ENCODE measurements around the gene RNU1-3. TPM values are rescaled to one million over a fixed set of nuclear protein-coding genes. Genes with fewer than 3 reads are reported as not detected.
A peak's percentile ranks its signal among the peaks of the same experiment; 100 is the strongest.

RNU1-3 gene
- total and polyA plus RNA-seq, 2 of the 8 experiments (the other 6 are each of a cell fraction or from before 2014, with no cell fraction given) = 145 to 1,303 TPM

DNA sequence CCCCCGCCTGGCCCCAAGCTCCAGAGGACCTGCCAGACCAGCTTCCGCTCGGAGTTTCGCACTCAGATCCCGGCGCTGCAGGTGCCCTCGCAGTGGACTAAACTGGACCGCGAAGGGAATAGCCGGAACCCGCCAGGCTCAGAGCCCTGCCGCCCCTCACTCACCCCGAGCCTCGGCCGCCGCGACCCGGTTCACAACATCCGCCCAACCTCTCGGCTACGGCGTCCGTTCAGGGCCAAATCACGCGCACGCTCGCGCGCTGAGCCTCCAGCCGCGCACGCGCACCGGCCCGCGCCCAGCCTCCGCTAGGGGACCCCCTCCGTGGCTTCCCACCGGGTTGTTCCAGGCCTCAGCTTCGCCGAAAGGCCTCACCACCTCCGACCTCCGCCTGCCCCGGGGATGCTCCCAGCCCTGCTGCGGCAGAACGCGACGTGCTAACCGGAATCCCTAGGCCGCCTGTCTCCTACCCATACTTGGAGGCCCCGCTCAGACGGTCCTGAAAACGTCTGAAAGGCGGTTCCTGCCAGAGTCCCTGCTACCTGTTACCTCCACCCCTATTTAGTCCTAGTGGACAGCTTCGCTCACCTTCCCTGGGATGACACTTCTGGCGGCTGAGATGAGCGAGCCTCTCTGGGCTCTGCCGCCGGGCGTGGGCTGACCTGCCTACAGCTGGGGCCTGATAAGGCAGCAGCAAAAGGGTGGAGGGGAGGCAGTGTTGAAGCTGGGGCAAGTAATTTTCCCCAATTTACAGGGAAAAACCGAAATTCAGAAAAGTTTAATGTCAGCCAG, 22.1 kb downstream of the RNU1-3 start (continued):
- TF ChIP-seq, protein P1, sequence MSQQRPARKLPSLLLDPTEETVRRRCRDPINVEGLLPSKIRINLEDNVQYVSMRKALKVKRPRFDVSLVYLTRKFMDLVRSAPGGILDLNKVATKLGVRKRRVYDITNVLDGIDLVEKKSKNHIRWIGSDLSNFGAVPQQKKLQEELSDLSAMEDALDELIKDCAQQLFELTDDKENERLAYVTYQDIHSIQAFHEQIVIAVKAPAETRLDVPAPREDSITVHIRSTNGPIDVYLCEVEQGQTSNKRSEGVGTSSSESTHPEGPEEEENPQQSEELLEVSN (IDR thresholded peaks at IDR 0.05) = peak; percentile 91
- TF ChIP-seq RNF2 (IDR thresholded peaks at IDR 0.05; ENCODE audit: borderline replicate concordance, low read depth, low read length, missing control alignments, poor library complexity, severe bottlenecking) = peak; percentile 18
- peak; percentile 72 for TF ChIP-seq JUN (IDR thresholded peaks at IDR 0.05; ENCODE audit: low read depth, low read length)
- TF ChIP-seq PHF8 (conservative IDR thresholded peaks at IDR 0.05; ENCODE audit: low read depth, low read length) = peak; percentile 95
- peak; percentile 74; the same call in 1 of the 2 replicates for TF ChIP-seq TEAD4 (IDR thresholded peaks at IDR 0.05; ENCODE audit: low read depth, low read length)
- TF ChIP-seq, protein P2, sequence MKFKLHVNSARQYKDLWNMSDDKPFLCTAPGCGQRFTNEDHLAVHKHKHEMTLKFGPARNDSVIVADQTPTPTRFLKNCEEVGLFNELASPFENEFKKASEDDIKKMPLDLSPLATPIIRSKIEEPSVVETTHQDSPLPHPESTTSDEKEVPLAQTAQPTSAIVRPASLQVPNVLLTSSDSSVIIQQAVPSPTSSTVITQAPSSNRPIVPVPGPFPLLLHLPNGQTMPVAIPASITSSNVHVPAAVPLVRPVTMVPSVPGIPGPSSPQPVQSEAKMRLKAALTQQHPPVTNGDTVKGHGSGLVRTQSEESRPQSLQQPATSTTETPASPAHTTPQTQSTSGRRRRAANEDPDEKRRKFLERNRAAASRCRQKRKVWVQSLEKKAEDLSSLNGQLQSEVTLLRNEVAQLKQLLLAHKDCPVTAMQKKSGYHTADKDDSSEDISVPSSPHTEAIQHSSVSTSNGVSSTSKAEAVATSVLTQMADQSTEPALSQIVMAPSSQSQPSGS (IDR thresholded peaks at IDR 0.05; ENCODE audit: low read length) = peak; percentile 81; the same call in 1 of the 2 replicates
- TF ChIP-seq NRF1 (IDR thresholded peaks at IDR 0.05; ENCODE audit: low read depth, low read length) = peak; percentile 95
- TF ChIP-seq POLR2A (IDR thresholded peaks at IDR 0.05; ENCODE audit: control extremely low read depth in 1 of 2, low read depth in 2 of 2, low read length in 2 of 2) = peak in 1 of 2 experiments; percentile 89; a peak in 2 of 3 replicates
- peak; percentile 89 for TF ChIP-seq TAF1 (IDR thresholded peaks at IDR 0.05; ENCODE audit: low read depth, low read length)
- TF ChIP-seq, protein P3, sequence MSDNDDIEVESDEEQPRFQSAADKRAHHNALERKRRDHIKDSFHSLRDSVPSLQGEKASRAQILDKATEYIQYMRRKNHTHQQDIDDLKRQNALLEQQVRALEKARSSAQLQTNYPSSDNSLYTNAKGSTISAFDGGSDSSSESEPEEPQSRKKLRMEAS (IDR thresholded peaks at IDR 0.05) = peak; percentile 97
- TF ChIP-seq RAD21 (IDR thresholded peaks at IDR 0.05 in 1 of 2, conservative IDR thresholded peaks at IDR 0.05 in 1 of 2; ENCODE audit: low read depth in 2 of 2, low read length in 2 of 2) = peak in 1 of 2 experiments; percentile 21; a peak in 1 of 4 replicates
- TF ChIP-seq CTBP2 (IDR thresholded peaks at IDR 0.05; ENCODE audit: borderline replicate concordance, insufficient read depth, insufficient read length, low read length) = peak; percentile 65
- TF ChIP-seq CHD2 (IDR thresholded peaks at IDR 0.05; ENCODE audit: low read length) = peak; percentile 88
- TF ChIP-seq SP4 (IDR thresholded peaks at IDR 0.05; ENCODE audit: low read length) = peak; percentile 95
- peak; percentile 98 for TF ChIP-seq KDM4A (IDR thresholded peaks at IDR 0.05; ENCODE audit: low read depth, low read length, severe bottlenecking)
- peak; percentile 100 for TF ChIP-seq ASH2L (IDR thresholded peaks at IDR 0.05; ENCODE audit: low read length)
- TF ChIP-seq HDAC2 (IDR thresholded peaks at IDR 0.05; ENCODE audit: borderline replicate concordance in 1 of 2, low read depth in 2 of 2, low read length in 2 of 2) = peak in 1 of 2 experiments; percentile 96; a peak in 3 of 4 replicates
- 0 out of 2 replicates have a peak, but pooled peaks have one; percentile 6 for TF ChIP-seq RXRA (IDR thresholded peaks at IDR 0.05; ENCODE audit: insufficient read depth, low read depth, low read length)
- peak; percentile 24; the same call in 1 of the 2 replicates for TF ChIP-seq TCF12 (IDR thresholded peaks at IDR 0.05; ENCODE audit: low read depth, low read length)

All from H1 (cell line).